Measurements from ENCODE around the gene COMT. TPM values are rescaled to one million over a fixed set of nuclear protein-coding genes. Genes with fewer than 3 reads are reported as not detected.
A peak's percentile ranks its signal among the peaks of the same experiment; 100 is the strongest.

The COMT gene
- total RNA-seq, 4 donors from 2014 or later: 154 to 255 (median 223) TPM

- peak; percentile 86 to 92 for DNase-seq
- Histone ChIP-seq H3K27ac (peak overlapping the region; percentile 92 to 100 (median 96)), H3K9me3 (no peaks in the 10 kb centered on the region), H3K27me3 (no peaks in the 10 kb centered on the region), H3K36me3 (peaks cover 0 to 5% of the 10 kb centered on the region in 2 donors), H3K4me1 (peaks cover 45 to 49% of the 10 kb centered on the region in 2 donors), H3K4me3 (peak overlapping the region in 1 of 4 donors; percentile 32)
- in situ Hi-C loops (cut with MboI; ENCODE audit: low sequenced_read_pairs in 4 of 4) (no loop called here), intact Hi-C loops (cut with DNase I; ENCODE audit: low total_unique reads) (loop anchor here (5.0 kb wide), 1 partner anchor 133 kb away; the partner anchor contains the start of genes RANBP1 and TRMT2A)
- TF ChIP-seq POLR2A (IDR thresholded peaks at IDR 0.05) (peak; percentile 31 to 34), CTCF (IDR thresholded peaks at IDR 0.05 in 4 of 5, conservative IDR thresholded peaks at IDR 0.05 in 1 of 5) (no peak)
- peak; percentile 76 to 83 for ATAC-seq
Measured at GRCh38 chr22:19984201-19984753, 42.7 kb downstream of the COMT start.

GRCh38 chr22:19984851-19985811 lies 43.6 kb downstream of the COMT start:
- H3K4me1 ChIP-seq: peaks cover 45 to 49% of the 10 kb centered on the region in 2 donors
- H3K27ac ChIP-seq: peak overlapping the region; percentile 92 to 100 (median 96)
- no peak for ATAC-seq
- DNase-seq: no peak
- no peaks in the 10 kb centered on the region for H3K36me3 ChIP-seq
- intact Hi-C loops (cut with DNase I; ENCODE audit: low total_unique reads) (loop anchor here (5.0 kb wide), 1 partner anchor 132 kb away; the partner anchor contains the start of genes RANBP1 and TRMT2A), in situ Hi-C loops (cut with MboI; ENCODE audit: low sequenced_read_pairs in 4 of 4) (no loop called here)
- H3K9me3 ChIP-seq: no peaks in the 10 kb centered on the region
- TF ChIP-seq POLR2A (IDR thresholded peaks at IDR 0.05) (no peak), CTCF (IDR thresholded peaks at IDR 0.05 in 4 of 5, conservative IDR thresholded peaks at IDR 0.05 in 1 of 5) (no peak)
- no peaks in the 10 kb centered on the region for H3K27me3 ChIP-seq
- no peak overlapping the region for H3K4me3 ChIP-seq

- DNase-seq: no peak
- in situ Hi-C loops (cut with MboI; ENCODE audit: low sequenced_read_pairs in 4 of 4): no loop called here
- TF ChIP-seq POLR2A (IDR thresholded peaks at IDR 0.05): no peak
- TF ChIP-seq CTCF (IDR thresholded peaks at IDR 0.05 in 4 of 5, conservative IDR thresholded peaks at IDR 0.05 in 1 of 5): no peak
Measured at GRCh38 chr22:19986011-19986409, 44.4 kb downstream of the COMT start.

GRCh38 chr22:19986410-19987341 lies 45.1 kb downstream of the COMT start:
- no peak for TF ChIP-seq CTCF (IDR thresholded peaks at IDR 0.05 in 4 of 5, conservative IDR thresholded peaks at IDR 0.05 in 1 of 5)
- peak; percentile 94 to 95 for TF ChIP-seq POLR2A (IDR thresholded peaks at IDR 0.05)
- ATAC-seq (peak; percentile 59 to 64), DNase-seq (peak; percentile 50 to 73)
- intact Hi-C loops (cut with DNase I; ENCODE audit: low total_unique reads): loop anchor here (1.0 kb wide), 1 partner anchor 30 kb away; the partner anchor contains the start of gene ARVCF
- Histone ChIP-seq H3K4me1 (peaks cover 45 to 51% of the 10 kb centered on the region in 2 donors), H3K27me3 (no peaks in the 10 kb centered on the region), H3K36me3 (no peaks in the 10 kb centered on the region), H3K9me3 (no peaks in the 10 kb centered on the region), H3K4me3 (peak overlapping the region; percentile 61 to 98 (median 86)), H3K27ac (peak overlapping the region; percentile 92 to 100 (median 96))
- in situ Hi-C loops (cut with MboI; ENCODE audit: low sequenced_read_pairs in 4 of 4): no loop called here

More at GRCh38 chr22:19986011-19986409, 44.4 kb downstream of the COMT start:
- intact Hi-C loops (cut with DNase I; ENCODE audit: low total_unique reads): no loop called here
- ATAC-seq: no peak
- Histone ChIP-seq H3K9me3 (no peaks in the 10 kb centered on the region), H3K4me1 (peaks cover 45 to 49% of the 10 kb centered on the region in 2 donors), H3K27ac (peak overlapping the region; percentile 92 to 100 (median 96)), H3K27me3 (no peaks in the 10 kb centered on the region), H3K4me3 (peak overlapping the region; percentile 61 to 98 (median 86)), H3K36me3 (no peaks in the 10 kb centered on the region)
